H1 (cell line): ENCODE results near the gene RPTOR.

Experiments
- CREB1 ChIP-seq: IDR thresholded peaks from 2 replicates; pipeline ENCODE4 v1.6.1; 2012; ENCODE audit warnings: inconsistent platforms
- EGR1 ChIP-seq: IDR thresholded peaks from 2 replicates; pipeline ENCODE4 v1.6.1; 2011; ENCODE audit warnings: low read depth, low read length, borderline replicate concordance
- EP300 ChIP-seq, 2 experiments: IDR thresholded peaks; 1 replicate in 1 of 2; 2 replicates in 1 of 2; pipeline ENCODE4 v1.6.1; 2011 to 2012; ENCODE audit warnings: low read depth in 2 of 2, low read length in 2 of 2, mild to moderate bottlenecking in 2 of 2, borderline replicate concordance in 1 of 2, inconsistent platforms in 1 of 2, moderate library complexity in 1 of 2
- JUN ChIP-seq: IDR thresholded peaks from 2 replicates; pipeline ENCODE4 v1.6.1; 2011; ENCODE audit warnings: low read depth, mild to moderate bottlenecking, improper control_type of control experiment, low read length
- KDM1A ChIP-seq: fragments of 200-600, 300-600 bp; sonication (generic); IDR thresholded peaks from 2 replicates; pipeline ENCODE4 v1.7.1; 2016; ENCODE audit warnings: mild to moderate bottlenecking, low read length, borderline replicate concordance
- POLR2A ChIP-seq, 2 experiments: IDR thresholded peaks; 1 replicate in 1 of 2; 2 replicates in 1 of 2; pipeline ENCODE4 v1.6.1; 2011; ENCODE audit warnings: low read depth in 2 of 2, low read length in 2 of 2, mild to moderate bottlenecking in 2 of 2; ENCODE audit errors: control extremely low read depth in 1 of 2
- POLR2AphosphoS5 ChIP-seq: IDR thresholded peaks from 2 replicates; pipeline ENCODE4 v1.6.1; 2011; ENCODE audit warnings: low read depth, low read length
- TF ChIP-seq, protein P1 (sequence below), 3 experiments: IDR thresholded peaks; 1 replicate in 2 of 3; 2 replicates in 1 of 3; pipeline versions ENCODE4 v1.5.1 to v1.6.1; 2011; ENCODE audit warnings: low read length in 3 of 3, mild to moderate bottlenecking in 3 of 3, inconsistent platforms in 2 of 3, low read depth in 1 of 3, moderate library complexity in 1 of 3; ENCODE audit not compliant: insufficient read depth in 1 of 3; ENCODE audit errors: control extremely low read depth in 1 of 3

DNA sequence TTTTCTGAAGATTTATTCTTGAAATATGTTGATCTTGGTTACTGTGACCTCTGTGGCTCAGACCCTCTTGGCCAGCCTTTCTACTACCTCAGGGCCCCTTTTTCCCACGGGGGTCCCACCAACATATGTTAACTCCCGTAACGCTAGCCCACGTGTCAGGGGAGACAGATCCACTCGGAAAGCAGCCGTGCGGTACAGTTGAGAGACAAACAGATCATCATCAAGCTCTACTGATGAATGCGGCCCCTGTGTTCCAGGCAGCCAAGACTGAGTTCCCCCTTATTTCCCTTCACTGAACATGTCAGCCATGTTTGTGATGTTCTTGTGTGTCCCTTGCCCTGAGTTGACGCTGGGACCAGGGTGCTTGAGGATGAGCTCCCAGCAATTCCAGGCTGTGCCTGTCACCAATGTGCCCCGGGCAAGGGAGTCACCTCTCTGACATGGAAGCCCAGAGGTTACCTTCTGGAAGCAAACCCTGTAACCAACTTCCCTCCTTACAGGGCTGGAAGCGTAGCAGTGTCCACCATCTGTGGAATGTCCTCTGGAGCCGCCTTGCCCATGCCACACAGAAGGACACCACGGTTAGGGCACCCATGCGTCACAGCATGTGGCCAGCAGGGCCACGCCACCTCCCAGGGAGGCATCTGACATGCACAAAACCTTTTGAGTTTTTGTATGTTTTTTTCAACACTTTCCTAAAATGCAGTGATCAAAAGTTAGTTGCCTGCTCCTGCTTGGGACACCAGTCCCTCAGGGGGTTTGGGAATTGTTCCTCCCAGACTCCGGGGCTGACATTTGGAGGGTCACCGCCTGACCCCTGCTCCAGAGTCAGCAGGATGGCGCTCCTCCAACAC, 253.3 kb downstream of the RPTOR start:
- TF ChIP-seq CREB1 (no peak), POLR2AphosphoS5 (no peak), EGR1 (no peak), JUN (no peak), KDM1A (no peak), POLR2A (IDR thresholded peaks at IDR 0.05; ENCODE audit: control extremely low read depth in 1 of 2, low read depth in 2 of 2, low read length in 2 of 2) (no peak), EP300 (IDR thresholded peaks at IDR 0.05; ENCODE audit: borderline replicate concordance in 1 of 2, low read depth in 2 of 2, low read length in 2 of 2) (no peak)
- TF ChIP-seq, protein P1, sequence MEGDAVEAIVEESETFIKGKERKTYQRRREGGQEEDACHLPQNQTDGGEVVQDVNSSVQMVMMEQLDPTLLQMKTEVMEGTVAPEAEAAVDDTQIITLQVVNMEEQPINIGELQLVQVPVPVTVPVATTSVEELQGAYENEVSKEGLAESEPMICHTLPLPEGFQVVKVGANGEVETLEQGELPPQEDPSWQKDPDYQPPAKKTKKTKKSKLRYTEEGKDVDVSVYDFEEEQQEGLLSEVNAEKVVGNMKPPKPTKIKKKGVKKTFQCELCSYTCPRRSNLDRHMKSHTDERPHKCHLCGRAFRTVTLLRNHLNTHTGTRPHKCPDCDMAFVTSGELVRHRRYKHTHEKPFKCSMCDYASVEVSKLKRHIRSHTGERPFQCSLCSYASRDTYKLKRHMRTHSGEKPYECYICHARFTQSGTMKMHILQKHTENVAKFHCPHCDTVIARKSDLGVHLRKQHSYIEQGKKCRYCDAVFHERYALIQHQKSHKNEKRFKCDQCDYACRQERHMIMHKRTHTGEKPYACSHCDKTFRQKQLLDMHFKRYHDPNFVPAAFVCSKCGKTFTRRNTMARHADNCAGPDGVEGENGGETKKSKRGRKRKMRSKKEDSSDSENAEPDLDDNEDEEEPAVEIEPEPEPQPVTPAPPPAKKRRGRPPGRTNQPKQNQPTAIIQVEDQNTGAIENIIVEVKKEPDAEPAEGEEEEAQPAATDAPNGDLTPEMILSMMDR (IDR thresholded peaks at IDR 0.05; ENCODE audit: control extremely low read depth in 1 of 3, insufficient read depth in 1 of 3, low read depth in 1 of 3, low read length in 3 of 3) = no peak
